CD4-positive, CD25-positive, alpha-beta regulatory T cell (primary cell): ENCODE measurements around the gene XCR1. TPM values are rescaled to one million over a fixed set of nuclear protein-coding genes. Genes with fewer than 3 reads are reported as not detected.
A peak's percentile ranks its signal among the peaks of the same experiment; 100 is the strongest.

Source experiments
- ATAC-seq, 2 donors: fragments of 150-1000 bp; cut with Tn5 transposase; one replicate each; pipeline ENCODE4 v1.10.0; 2021; ENCODE audit warnings: low read depth in 2 of 2, moderate number of reproducible peaks in 2 of 2, moderate library complexity in 1 of 2
- DNase-seq, 3 donors: peaks; one replicate each; pipeline versions ENCODE4 v3.0.0 to v3.0.0-alpha.2; 2012 to 2022; ENCODE audit warnings: mixed read lengths in 1 of 3
- H3K27ac ChIP-seq: one replicate; pipeline ENCODE4 v1.7.0; 2013; ENCODE audit warnings: mild to moderate bottlenecking, low read length; ENCODE audit not compliant: insufficient read depth, poor library complexity, severe bottlenecking
- H3K27me3 ChIP-seq: one replicate; pipeline ENCODE4 v1.7.0; 2013; ENCODE audit warnings: low read length; ENCODE audit not compliant: control insufficient read depth, insufficient read depth
- H3K36me3 ChIP-seq: one replicate; pipeline ENCODE4 v1.7.0; 2013; ENCODE audit warnings: mild to moderate bottlenecking, low read length, moderate library complexity; ENCODE audit not compliant: control insufficient read depth, insufficient read depth
- H3K4me1 ChIP-seq: 2 replicates; pipeline ENCODE4 v1.7.0; 2013; ENCODE audit warnings: mild to moderate bottlenecking, low read length; ENCODE audit not compliant: insufficient read depth, control insufficient read depth, poor library complexity, severe bottlenecking
- H3K4me3 ChIP-seq: one replicate; pipeline ENCODE4 v1.7.0; 2013; ENCODE audit warnings: low read depth, mild to moderate bottlenecking, low read length, moderate library complexity
- H3K9me3 ChIP-seq, 2 experiments: 1 replicate in 1 of 2; 2 replicates in 1 of 2; pipeline ENCODE4 v1.7.0; 2013; ENCODE audit warnings: low read length in 2 of 2, mild to moderate bottlenecking in 1 of 2, moderate library complexity in 1 of 2; ENCODE audit not compliant: control insufficient read depth in 2 of 2
- H3K27ac Mint-ChIP-seq, 3 donors: one replicate each; pipeline ENCODE4 v1.8.0; 2020 to 2022; ENCODE audit warnings: mild to moderate bottlenecking in 3 of 3, mixed read lengths in 3 of 3, moderate library complexity in 2 of 3
- H3K27me3 Mint-ChIP-seq: one replicate; pipeline ENCODE4 v1.8.0; 2022; ENCODE audit warnings: mild to moderate bottlenecking, mixed read lengths
- H3K36me3 Mint-ChIP-seq: one replicate; pipeline ENCODE4 v1.8.0; 2020; ENCODE audit warnings: mixed read lengths
- H3K4me1 Mint-ChIP-seq, 4 donors: one replicate each; pipeline ENCODE4 v1.8.0; 2020 to 2022; ENCODE audit warnings: mixed read lengths in 4 of 4, mild to moderate bottlenecking in 1 of 4
- H3K4me3 Mint-ChIP-seq, 4 donors: one replicate each; pipeline ENCODE4 v1.8.0; 2020 to 2022; ENCODE audit warnings: mild to moderate bottlenecking in 4 of 4, mixed read lengths in 4 of 4, moderate library complexity in 3 of 4
- H3K9me3 Mint-ChIP-seq, 7 donors: one replicate each; pipeline ENCODE4 v1.8.0; 2020 to 2022; ENCODE audit warnings: mixed read lengths in 7 of 7, mild to moderate bottlenecking in 3 of 7, moderate library complexity in 2 of 7
- polyA plus RNA-seq, 4 donors: library from polyadenylated mRNA; unstranded; fragments of 300-500 nt; fragmentation: Illumina TruSeq; gene quantifications; one replicate each; pipeline ENCODE4 v1.2.3, GENCODE V29; 2021
- total RNA-seq: library from RNA; stranded (reverse); gene quantifications from one replicate; pipeline ENCODE4 v1.2.3, GENCODE V29; 2022

Gene XCR1
- total and polyA plus RNA-seq, 5 donors from 2014 or later: not detected

DNA sequence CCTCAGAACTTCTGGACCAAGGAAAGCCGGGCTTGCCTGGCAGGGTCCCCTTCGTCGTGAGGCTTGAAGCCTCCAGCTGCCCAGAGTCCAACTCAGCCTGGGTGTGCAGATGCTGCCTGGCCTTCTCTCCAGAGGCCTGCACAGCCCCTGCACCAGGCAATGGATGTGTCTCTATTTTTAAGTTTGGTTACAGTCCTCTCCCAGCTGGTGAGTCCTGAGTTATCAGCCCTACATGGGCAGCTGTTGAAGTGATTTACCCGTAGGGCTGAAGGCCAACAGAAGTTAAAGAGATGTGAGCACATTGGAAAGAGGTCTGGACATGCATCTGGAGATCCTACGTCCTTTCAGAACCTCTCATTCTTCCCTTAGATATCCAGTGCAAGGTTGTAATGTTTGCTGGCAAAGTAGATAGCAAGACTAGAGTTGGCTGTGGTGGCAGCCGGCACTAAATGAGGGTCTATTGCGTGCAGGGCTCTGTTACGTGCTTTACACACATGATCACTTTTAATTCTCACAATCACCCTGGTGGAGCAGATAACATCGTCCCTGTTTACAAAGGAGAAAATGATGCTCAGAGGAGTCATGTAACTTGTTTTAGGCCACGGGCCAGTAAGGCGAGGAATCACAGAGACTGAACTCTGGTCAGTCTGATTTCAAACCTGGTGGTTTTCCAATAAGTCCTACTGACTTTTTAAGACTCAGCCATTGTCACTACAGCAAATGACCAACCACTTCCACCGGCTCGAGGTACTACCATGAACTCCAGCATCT is 41.6 kb downstream of the XCR1 start:
- H3K27me3 Mint-ChIP-seq: no peaks in the 10 kb centered on the region
- Histone ChIP-seq H3K27me3 (no peaks in the 10 kb centered on the region), H3K9me3 (no peaks in the 10 kb centered on the region), H3K4me1 (peaks cover 60% of the 10 kb centered on the region), H3K4me3 (no peak overlapping the region), H3K36me3 (peaks cover 45% of the 10 kb centered on the region), H3K27ac (no peak overlapping the region)
- no peaks in the 10 kb centered on the region for H3K9me3 Mint-ChIP-seq
- H3K4me3 Mint-ChIP-seq: peak overlapping the region in 1 of 4 donors; percentile 27
- peaks cover 48% of the 10 kb centered on the region for H3K36me3 Mint-ChIP-seq
- no peak for ATAC-seq
- peak overlapping the region; percentile 62 to 76 (median 65) for H3K27ac Mint-ChIP-seq
- H3K4me1 Mint-ChIP-seq: peaks cover 31 to 84% (median 59%) of the 10 kb centered on the region in 4 donors
- DNase-seq: no peak

GRCh38 chr3:45984331-45985312 is 42.7 kb downstream of the XCR1 start:
- Histone ChIP-seq H3K27ac (no peak overlapping the region), H3K36me3 (peaks cover 53% of the 10 kb centered on the region), H3K4me1 (peaks cover 65% of the 10 kb centered on the region), H3K27me3 (no peaks in the 10 kb centered on the region), H3K4me3 (no peak overlapping the region), H3K9me3 (no peaks in the 10 kb centered on the region)
- Mint-ChIP-seq H3K27ac (peak overlapping the region in 2 of 3 donors; percentile 62), H3K36me3 (peaks cover 41% of the 10 kb centered on the region), H3K27me3 (no peaks in the 10 kb centered on the region), H3K4me3 (no peak overlapping the region), H3K9me3 (no peaks in the 10 kb centered on the region), H3K4me1 (peaks cover 29 to 84% (median 55%) of the 10 kb centered on the region in 4 donors)
- no peak for ATAC-seq
- no peak for DNase-seq

DNA sequence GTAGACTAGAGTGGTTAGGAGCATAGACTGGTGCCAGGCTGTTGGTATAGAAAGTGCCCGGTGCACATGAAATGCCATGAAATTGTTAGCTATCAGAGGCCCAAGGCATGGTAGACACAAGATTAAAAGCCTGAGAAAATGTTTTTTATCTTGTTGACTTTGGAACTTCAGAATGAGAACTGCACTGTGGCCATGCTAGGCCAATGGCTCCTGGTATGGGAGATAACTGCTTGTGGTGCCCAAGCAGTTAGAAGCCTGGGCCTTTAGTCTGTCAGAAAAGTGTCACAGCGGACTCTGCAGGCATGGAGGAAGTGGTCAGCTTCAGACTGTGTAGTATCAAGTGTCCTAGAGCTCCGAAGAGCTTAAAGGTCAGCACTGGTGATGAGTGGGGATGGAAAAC is 43.5 kb downstream of the XCR1 start:
- Mint-ChIP-seq H3K36me3 (peaks cover 46% of the 10 kb centered on the region), H3K4me1 (peaks cover 27 to 85% (median 53%) of the 10 kb centered on the region in 4 donors), H3K27me3 (no peaks in the 10 kb centered on the region), H3K9me3 (peaks cover 0 to 2% (median 0%) of the 10 kb centered on the region in 7 donors), H3K27ac (peak overlapping the region in 2 of 3 donors; percentile 72 to 81), H3K4me3 (peak overlapping the region in 1 of 4 donors; percentile 45)
- Histone ChIP-seq H3K36me3 (peaks cover 60% of the 10 kb centered on the region), H3K9me3 (no peaks in the 10 kb centered on the region), H3K4me1 (peaks cover 63% of the 10 kb centered on the region), H3K27ac (no peak overlapping the region), H3K4me3 (no peak overlapping the region), H3K27me3 (no peaks in the 10 kb centered on the region)
- ATAC-seq (no peak), DNase-seq (no peak)

GRCh38 chr3:45981346-45982074 is 45.8 kb downstream of the XCR1 start:
- Histone ChIP-seq H3K9me3 (no peaks in the 10 kb centered on the region), H3K36me3 (peaks cover 71% of the 10 kb centered on the region), H3K4me1 (peaks cover 64% of the 10 kb centered on the region), H3K27me3 (no peaks in the 10 kb centered on the region), H3K27ac (peak overlapping the region; percentile 79), H3K4me3 (no peak overlapping the region)
- H3K4me1 Mint-ChIP-seq: peaks cover 26 to 83% (median 53%) of the 10 kb centered on the region in 4 donors
- H3K9me3 Mint-ChIP-seq: peaks cover 0 to 3% (median 0%) of the 10 kb centered on the region in 7 donors
- peak overlapping the region; percentile 45 to 96 (median 72) for H3K27ac Mint-ChIP-seq
- peak overlapping the region in 2 of 4 donors; percentile 55 to 75 for H3K4me3 Mint-ChIP-seq
- H3K27me3 Mint-ChIP-seq: no peaks in the 10 kb centered on the region
- H3K36me3 Mint-ChIP-seq: peaks cover 54% of the 10 kb centered on the region
- ATAC-seq: no peak
- no peak for DNase-seq

DNA sequence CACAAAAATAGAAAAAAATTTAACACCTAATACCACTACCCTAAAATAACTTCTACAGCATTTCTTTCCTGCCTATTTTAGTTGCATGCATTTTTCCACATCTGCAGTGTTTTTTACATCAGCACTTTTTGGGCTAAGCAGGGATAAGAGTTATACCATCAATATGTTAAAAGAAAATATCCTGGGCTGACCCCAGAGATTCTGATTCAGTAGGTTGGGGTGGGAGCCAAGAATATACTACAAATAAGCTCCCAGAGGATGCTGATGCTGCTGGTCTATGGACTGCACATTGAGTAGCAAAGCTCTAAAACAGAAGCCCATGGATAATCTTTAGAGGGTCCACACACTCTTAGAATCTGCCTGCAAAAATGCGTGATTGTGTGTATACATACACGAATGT is 46.5 kb downstream of the XCR1 start:
- Mint-ChIP-seq H3K9me3 (peaks cover 0 to 3% (median 0%) of the 10 kb centered on the region in 7 donors), H3K27ac (peak overlapping the region in 2 of 3 donors; percentile 72 to 96), H3K27me3 (no peaks in the 10 kb centered on the region), H3K4me3 (peak overlapping the region in 1 of 4 donors; percentile 75), H3K36me3 (peaks cover 58% of the 10 kb centered on the region), H3K4me1 (peaks cover 30 to 83% (median 53%) of the 10 kb centered on the region in 4 donors)
- Histone ChIP-seq H3K27me3 (no peaks in the 10 kb centered on the region), H3K4me3 (peak overlapping the region; percentile 19), H3K36me3 (peaks cover 71% of the 10 kb centered on the region), H3K9me3 (no peaks in the 10 kb centered on the region), H3K4me1 (peaks cover 64% of the 10 kb centered on the region), H3K27ac (peak overlapping the region; percentile 79)
- ATAC-seq (no peak), DNase-seq (no peak)

DNA sequence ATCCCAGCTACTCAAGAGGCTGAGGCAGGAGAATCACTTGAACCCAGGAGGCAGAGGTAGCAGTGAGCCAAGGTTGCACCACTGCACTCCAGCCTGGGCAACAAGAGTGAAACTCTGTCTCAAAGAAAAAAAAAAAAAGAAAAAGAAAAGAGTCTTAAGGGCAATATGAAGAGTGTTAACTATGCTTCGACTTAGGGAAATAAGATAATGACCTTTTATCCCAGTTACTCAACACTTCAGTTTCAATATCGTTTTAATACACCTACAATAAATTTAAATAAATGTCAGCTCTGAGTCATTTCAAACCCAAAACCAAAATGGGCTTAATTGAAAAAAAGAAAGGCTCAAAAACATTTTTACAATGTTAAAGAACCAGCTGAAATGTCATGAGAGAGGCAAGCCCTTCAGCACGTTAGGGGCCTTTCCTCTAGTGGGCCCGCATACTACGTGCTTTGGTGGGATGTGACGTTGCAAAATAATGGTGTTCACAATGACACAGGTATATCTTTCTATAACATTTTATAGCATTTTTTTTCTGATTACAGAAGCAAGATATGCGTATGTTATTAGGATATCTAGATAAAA is 47.0 kb downstream of the XCR1 start:
- Histone ChIP-seq H3K27ac (peak overlapping the region; percentile 79), H3K9me3 (no peaks in the 10 kb centered on the region), H3K4me3 (peak overlapping the region; percentile 19), H3K27me3 (no peaks in the 10 kb centered on the region), H3K36me3 (peaks cover 67% of the 10 kb centered on the region), H3K4me1 (peaks cover 66% of the 10 kb centered on the region)
- peak overlapping the region; percentile 59 to 96 (median 87) for H3K27ac Mint-ChIP-seq
- peaks cover 62% of the 10 kb centered on the region for H3K36me3 Mint-ChIP-seq
- DNase-seq: peak; percentile 21 to 73 (median 55)
- peak; percentile 45 to 50 for ATAC-seq
- peaks cover 0 to 3% (median 0%) of the 10 kb centered on the region in 7 donors for H3K9me3 Mint-ChIP-seq
- no peaks in the 10 kb centered on the region for H3K27me3 Mint-ChIP-seq
- peaks cover 35 to 83% (median 55%) of the 10 kb centered on the region in 4 donors for H3K4me1 Mint-ChIP-seq
- H3K4me3 Mint-ChIP-seq: peak overlapping the region; percentile 28 to 75 (median 44)
